Astrocyte of the spinal cord (primary cell): Measurements from ENCODE around the gene CCDC144A.
"Not testable (repeated sequence)": the region's sequence is repeated elsewhere in the genome, so short reads cannot be mapped to it uniquely, and the experiment has no call there.

Source experiments
- DNase-seq: peaks from one replicate; pipeline ENCODE4 v3.0.0; 2011; ENCODE audit warnings: low read depth, low spot score
- H3K4me3 ChIP-seq: 2 replicates; pipeline ENCODE4 v1.5.1; 2011; ENCODE audit warnings: low read depth, mild to moderate bottlenecking, low read length, moderate library complexity
- in situ Hi-C: cut with HindIII; loops from 2 replicates; pipeline ENCODE4 v1.10.0; 2017; ENCODE audit warnings: low sequenced_read_pairs
- TF ChIP-seq, protein P1 (sequence below): IDR thresholded peaks from 2 replicates; pipeline ENCODE4 v1.5.1; 2012; ENCODE audit warnings: low read depth, mild to moderate bottlenecking, low read length, inconsistent platforms

The CCDC144A gene

DNA sequence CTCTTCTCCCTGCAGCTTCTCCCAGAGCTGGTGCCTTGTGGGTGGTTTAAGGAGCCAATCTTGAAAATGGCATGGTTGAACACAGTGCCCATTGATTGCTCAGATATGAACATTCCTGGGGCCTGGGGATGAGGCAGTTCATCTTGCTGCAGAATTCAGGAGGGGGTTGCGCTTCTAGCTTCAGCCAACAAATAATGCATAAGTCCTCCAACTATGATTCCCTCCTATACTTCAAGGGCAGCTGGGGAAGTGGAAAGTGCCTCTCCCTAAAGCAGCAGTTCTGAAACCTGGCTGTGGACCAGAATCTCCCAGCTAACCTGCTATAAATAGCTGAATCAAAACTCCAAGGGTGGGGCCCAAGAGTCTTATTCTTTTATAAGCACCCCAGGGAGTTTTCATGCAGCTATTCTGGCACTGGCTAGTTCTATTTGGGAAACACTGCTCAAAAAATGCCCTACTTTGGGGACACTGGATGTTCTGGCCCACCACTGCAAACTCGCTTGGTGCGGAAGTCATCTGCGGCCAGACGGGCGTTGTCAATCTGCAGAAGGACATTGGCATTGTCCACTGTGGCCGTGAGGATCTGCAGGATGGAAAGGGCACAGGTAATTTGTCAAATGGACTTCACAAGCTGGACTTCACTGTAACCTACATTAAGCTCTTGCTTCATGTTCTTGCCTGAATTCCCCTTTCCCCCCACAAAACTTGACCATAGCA lies 130.3 kb downstream of the CCDC144A start:
- no peak overlapping the region for H3K4me3 ChIP-seq
- no peak for DNase-seq
- TF ChIP-seq, protein P1, sequence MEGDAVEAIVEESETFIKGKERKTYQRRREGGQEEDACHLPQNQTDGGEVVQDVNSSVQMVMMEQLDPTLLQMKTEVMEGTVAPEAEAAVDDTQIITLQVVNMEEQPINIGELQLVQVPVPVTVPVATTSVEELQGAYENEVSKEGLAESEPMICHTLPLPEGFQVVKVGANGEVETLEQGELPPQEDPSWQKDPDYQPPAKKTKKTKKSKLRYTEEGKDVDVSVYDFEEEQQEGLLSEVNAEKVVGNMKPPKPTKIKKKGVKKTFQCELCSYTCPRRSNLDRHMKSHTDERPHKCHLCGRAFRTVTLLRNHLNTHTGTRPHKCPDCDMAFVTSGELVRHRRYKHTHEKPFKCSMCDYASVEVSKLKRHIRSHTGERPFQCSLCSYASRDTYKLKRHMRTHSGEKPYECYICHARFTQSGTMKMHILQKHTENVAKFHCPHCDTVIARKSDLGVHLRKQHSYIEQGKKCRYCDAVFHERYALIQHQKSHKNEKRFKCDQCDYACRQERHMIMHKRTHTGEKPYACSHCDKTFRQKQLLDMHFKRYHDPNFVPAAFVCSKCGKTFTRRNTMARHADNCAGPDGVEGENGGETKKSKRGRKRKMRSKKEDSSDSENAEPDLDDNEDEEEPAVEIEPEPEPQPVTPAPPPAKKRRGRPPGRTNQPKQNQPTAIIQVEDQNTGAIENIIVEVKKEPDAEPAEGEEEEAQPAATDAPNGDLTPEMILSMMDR: no peak
- in situ Hi-C loops: no loop called here

DNA sequence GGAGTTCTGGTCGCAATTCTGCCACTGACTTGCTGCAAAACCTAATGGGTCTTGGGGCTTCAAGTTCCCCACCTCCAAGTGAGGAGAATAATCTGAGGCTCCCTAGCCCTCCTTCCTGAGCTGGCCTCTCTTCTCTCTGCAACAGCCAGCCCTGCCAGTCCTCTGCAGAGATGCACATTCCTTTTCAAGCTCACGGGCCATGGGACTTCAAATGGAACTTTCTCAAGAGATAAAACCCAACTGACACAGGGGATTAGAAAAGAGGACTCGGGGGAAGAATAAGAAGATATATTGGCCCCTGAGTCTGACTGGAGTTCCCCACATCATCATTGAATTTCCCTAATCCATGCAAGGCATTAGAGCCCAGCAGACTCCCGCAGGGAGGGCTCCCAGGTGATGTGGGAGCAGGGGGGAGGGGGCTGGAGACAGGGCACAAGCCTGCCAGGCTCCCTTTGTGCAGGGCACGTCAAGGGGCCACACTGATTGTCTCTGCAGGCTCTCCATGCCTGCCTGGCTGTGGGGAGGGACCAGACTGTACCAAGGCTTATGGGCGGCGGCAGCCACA lies 131.0 kb downstream of the CCDC144A start:
- TF ChIP-seq, protein P1: no peak
- in situ Hi-C loops: no loop called here
- DNase-seq: no peak
- no peak overlapping the region for H3K4me3 ChIP-seq

DNA sequence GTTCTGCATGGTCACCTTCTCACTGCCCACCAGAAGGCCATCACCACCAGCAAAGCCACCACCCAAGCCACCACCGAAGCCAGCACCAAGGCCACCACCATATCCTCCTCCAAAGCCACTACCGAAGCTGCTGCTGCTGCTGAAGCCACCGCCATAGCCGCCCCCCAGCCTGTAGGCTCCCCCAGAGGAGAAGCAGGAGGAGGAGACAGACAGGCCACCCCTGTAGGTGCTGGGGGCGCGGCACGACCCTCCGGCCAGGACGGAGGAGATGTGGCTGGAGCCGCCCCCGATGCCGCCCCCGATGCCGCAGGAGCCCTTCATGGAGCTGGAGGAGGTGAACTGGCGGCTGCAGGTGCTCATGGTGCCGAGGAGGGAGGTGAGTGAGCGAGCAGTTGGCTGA lies 132.1 kb downstream of the CCDC144A start:
- DNase-seq, in situ Hi-C loops, H3K4me3 ChIP-seq: not testable (repeated sequence)

DNA sequence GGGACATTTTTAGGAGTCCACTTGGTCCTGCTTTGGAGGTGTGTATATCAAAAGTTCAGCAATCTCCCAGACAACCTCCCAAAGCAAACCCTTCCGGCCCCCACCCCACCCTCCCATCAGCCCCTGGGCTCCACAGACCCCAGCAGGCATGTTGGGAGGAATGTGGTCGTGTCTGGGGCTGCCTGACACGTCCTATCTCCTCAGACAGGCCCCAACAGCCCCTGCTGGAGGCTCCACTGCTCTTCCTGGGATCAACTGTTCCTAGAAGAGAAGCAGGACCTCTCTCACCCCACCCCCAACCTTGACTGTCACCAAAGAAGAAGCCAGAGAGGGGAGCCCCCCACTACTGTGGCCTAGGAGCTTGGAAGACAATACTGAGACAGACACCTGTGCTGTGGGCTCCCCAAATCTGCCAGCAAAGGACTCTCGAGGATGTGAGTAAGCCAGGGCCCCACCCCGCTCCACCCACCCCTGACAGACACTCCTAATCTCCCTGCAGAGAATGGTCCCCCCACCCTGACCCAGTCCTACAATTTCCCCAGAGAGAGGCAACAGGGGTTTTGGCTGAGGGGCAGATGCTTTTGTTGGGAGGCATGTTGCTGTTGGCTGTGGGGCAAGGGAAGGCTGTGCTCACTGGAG lies 133.8 kb downstream of the CCDC144A start:
- H3K4me3 ChIP-seq, in situ Hi-C loops, DNase-seq: not testable (repeated sequence)
